ENCODE data around the gene ZKSCAN5. TPM values are rescaled to one million over a fixed set of nuclear protein-coding genes. Genes with fewer than 3 reads are reported as not detected.

Gene ZKSCAN5
- total and polyA plus RNA-seq, 2 of the 8 experiments (the other 6 are each of a cell fraction or from before 2014, with no cell fraction given) = 5.3 to 13.5 TPM

GRCh38 chr7:99504281-99504602 is 220 bp upstream of the ZKSCAN5 start (continued):
- TF ChIP-seq SIRT6 (IDR thresholded peaks at IDR 0.05; ENCODE audit: low read length) = no peak
- no peak for TF ChIP-seq SP1 (IDR thresholded peaks at IDR 0.05; ENCODE audit: low read depth, low read length)
